GM12864 (cell line): Measurements from ENCODE around the gene BTBD10.

ENCODE experiments used
- DNase-seq: peaks from one replicate; pipeline ENCODE4 v3.0.0-alpha.2; 2011; ENCODE audit warnings: low read depth
- H3K4me3 ChIP-seq: 2 replicates; pipeline ENCODE4 v1.5.1; 2011; ENCODE audit warnings: mild to moderate bottlenecking, low read depth, low read length, control low read depth
- TF ChIP-seq, protein P1 (sequence below): IDR thresholded peaks from 2 replicates; pipeline ENCODE4 v1.5.1; 2011; ENCODE audit warnings: low read depth, mild to moderate bottlenecking, moderate library complexity, low read length, control low read depth, inconsistent platforms; ENCODE audit errors: missing control alignments

The BTBD10 gene

DNA sequence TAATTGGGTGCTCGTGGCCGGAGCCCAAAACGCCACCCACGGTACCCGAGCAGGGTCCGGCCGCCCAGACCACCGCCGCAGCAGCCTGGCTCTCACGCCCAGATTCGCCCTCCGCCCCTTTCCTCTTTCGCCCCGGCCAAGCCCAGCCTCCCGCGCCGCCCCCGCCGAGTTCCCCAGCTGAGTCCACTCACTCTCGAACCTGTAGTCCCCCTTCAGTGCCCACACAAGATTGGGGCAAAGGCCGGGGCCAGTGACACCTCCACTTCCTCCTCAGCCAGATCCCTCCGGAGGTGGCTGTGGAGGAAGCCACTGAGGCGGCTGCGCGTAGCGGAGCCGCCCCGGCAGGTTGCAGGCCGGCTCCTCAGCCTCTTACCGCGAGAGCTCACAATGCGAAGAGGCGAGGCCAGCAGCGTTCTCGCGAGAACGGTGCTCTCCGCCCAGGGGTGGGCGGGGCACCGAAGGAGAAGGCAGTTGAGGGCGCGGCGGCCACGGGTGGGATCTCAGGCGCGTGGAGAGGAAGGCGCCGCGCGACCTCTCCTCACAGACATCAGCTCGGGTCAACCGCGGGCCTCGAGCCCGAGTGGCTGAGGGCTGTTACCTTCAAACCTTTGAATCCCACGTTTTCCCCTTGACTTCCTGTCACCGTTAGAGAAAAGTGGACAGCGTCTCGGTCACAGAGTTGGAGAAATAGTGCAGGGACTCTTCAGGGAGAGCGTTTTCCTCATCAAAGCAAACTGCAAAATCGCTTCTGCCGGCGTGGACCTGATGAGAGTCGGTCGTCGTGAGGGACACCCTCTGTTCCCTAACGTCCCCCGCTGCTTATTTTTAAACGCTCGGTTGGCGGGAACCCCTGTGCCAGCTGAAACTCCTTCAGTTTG is at the start of gene BTBD10:
BTBD10 (minus strand) TSS at position 322 of the 878 bp plus-strand sequence. CDS start 18,098 bp downstream, outside the sequence.
- DNase-seq = peak; percentile 85
- H3K4me3 ChIP-seq = peak within 1 kb of the TSS; percentile 66
- TF ChIP-seq, protein P1, sequence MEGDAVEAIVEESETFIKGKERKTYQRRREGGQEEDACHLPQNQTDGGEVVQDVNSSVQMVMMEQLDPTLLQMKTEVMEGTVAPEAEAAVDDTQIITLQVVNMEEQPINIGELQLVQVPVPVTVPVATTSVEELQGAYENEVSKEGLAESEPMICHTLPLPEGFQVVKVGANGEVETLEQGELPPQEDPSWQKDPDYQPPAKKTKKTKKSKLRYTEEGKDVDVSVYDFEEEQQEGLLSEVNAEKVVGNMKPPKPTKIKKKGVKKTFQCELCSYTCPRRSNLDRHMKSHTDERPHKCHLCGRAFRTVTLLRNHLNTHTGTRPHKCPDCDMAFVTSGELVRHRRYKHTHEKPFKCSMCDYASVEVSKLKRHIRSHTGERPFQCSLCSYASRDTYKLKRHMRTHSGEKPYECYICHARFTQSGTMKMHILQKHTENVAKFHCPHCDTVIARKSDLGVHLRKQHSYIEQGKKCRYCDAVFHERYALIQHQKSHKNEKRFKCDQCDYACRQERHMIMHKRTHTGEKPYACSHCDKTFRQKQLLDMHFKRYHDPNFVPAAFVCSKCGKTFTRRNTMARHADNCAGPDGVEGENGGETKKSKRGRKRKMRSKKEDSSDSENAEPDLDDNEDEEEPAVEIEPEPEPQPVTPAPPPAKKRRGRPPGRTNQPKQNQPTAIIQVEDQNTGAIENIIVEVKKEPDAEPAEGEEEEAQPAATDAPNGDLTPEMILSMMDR = no peak

DNA sequence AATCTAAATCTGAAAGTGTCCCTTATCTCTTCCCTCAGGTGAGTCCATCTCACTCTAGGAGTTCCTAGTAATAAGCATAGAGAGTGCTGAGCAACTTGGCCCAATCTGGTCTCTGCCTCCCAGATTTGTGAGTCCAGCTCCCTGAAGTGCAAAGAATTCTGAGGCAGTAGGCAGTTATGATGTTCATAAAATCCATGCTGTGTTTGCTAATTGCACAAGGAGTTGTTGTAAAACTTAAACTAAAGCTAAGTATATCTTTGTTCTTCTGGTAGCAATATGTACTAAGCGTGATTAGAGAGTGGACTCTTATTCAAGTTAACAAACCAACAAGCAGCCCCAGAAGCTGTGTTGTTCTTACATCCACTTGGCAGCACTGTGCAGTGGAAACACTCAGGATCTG is 40.4 kb upstream of the BTBD10 start:
- no peak for DNase-seq
- TF ChIP-seq, protein P1 = no peak
- no peak overlapping the region for H3K4me3 ChIP-seq

DNA sequence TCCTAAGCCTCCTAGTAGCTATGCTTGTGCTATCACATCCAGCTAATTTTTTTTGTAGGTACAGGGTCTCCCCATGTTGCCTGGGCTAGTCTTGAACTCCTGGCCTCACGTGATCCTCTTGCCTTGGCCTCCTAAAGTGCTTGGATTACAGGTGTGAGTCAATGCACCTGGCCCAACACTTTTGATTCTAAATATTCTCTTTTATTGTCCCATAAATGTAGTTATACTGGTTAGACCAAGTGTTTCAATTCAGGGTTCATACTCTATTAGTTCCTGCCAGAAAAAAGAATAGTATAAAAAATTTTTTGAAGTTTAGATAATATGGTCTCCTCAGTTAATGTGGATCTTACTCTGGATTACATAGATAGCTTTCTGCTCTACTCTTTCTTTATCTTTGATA is 39.5 kb upstream of the BTBD10 start:
- TF ChIP-seq, protein P1 = no peak
- no peak overlapping the region for H3K4me3 ChIP-seq

DNA sequence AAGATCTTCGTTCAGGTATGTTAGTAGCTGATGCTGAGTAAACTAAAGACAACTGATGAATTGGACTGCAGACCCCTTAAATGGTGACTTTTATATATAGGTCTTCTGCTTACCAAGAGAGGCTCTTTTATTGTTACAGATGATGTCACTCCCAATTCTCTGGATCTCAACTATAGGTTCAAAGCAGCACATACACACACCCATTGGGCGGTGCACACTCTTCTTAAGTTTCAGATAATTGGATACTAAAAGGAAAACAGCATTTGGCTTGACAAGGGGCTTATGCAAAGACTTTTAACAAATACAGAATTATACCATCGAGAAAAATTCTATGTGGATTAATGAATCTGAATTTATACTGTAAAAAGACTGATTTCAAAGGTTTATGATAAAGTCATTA is 32.9 kb upstream of the BTBD10 start, which contains the start of gene PTH:
PTH (minus strand) TSS at position 69 of the 400 bp plus-strand sequence. CDS start 3,142 bp downstream, outside the sequence.
- DNase-seq = no peak
- TF ChIP-seq, protein P1 = no peak
- no peak within 1 kb of the TSS for H3K4me3 ChIP-seq

More for the DNA sequence above, 39.5 kb upstream of the BTBD10 start:
- DNase-seq = no peak

DNA sequence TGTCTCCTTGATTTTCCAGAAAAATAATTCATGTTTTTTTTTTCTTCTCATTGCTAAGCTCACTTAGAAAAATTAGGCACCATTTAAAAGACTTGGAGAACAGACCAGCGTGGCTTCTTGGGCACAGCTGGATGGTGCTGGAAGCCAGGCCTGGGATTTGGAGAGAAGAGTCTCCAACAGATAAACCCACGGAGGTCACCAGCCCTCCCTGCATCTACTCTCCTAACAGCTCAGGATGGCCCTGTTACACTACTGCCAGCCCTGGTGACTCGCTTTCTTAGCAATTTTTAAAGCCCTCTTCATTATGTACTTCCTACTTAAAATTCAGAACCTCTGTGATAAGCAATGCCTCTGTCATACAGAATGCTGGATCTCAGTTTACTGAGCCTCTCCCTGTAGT is 31.0 kb upstream of the BTBD10 start:
- TF ChIP-seq, protein P1 = no peak
- no peak for DNase-seq
- H3K4me3 ChIP-seq = no peak overlapping the region

- DNase-seq = no peak
- no peak overlapping the region for H3K4me3 ChIP-seq
- TF ChIP-seq, protein P1 = peak; percentile 48
Observed at GRCh38 chr11:13487661-13488030, 24.6 kb upstream of the BTBD10 start.
